ENCODE results near the gene RUSC2.

The RUSC2 gene

GRCh38 chr9:35501946-35502345 lies 12.0 kb downstream of the RUSC2 start:
- Histone ChIP-seq H3K4me2 (no peak overlapping the region), H3K9ac (no peak overlapping the region), H3K4me1 (ENCODE audit: low read depth, poor library complexity, severe bottlenecking) (no peaks in the 10 kb centered on the region), H3K27me3 (ENCODE audit: insufficient read depth, low read depth) (no peaks in the 10 kb centered on the region), H3K36me3 (ENCODE audit: insufficient read depth) (no peaks in the 10 kb centered on the region), H4K20me1 (ENCODE audit: insufficient read depth) (no peaks in the 10 kb centered on the region), H3K4me3 (IDR thresholded peaks at IDR 0.05; ENCODE audit: insufficient read depth, low read depth, low read length) (no peak overlapping the region), H3K27ac (no peak overlapping the region), H2AFZ (ENCODE audit: low read depth) (no peak overlapping the region), H3K79me2 (ENCODE audit: insufficient read depth, low read depth) (no peaks in the 10 kb centered on the region)
- no peak for TF ChIP-seq CTCF (conservative IDR thresholded peaks at IDR 0.05; ENCODE audit: low read depth, low read length)

- no peak overlapping the region for H3K9ac ChIP-seq
- H3K27me3 ChIP-seq (ENCODE audit: insufficient read depth, low read depth) = no peaks in the 10 kb centered on the region
- no peak for TF ChIP-seq CTCF (conservative IDR thresholded peaks at IDR 0.05; ENCODE audit: low read depth, low read length)
- no peak overlapping the region for H3K27ac ChIP-seq
- no peak overlapping the region for H2AFZ ChIP-seq (ENCODE audit: low read depth)
- H3K4me2 ChIP-seq = no peak overlapping the region
- H4K20me1 ChIP-seq (ENCODE audit: insufficient read depth) = no peaks in the 10 kb centered on the region
- no peak overlapping the region for H3K4me3 ChIP-seq (IDR thresholded peaks at IDR 0.05; ENCODE audit: insufficient read depth, low read depth, low read length)
- no peaks in the 10 kb centered on the region for H3K36me3 ChIP-seq (ENCODE audit: insufficient read depth)
- no peaks in the 10 kb centered on the region for H3K4me1 ChIP-seq (ENCODE audit: low read depth, poor library complexity, severe bottlenecking)
- no peaks in the 10 kb centered on the region for H3K79me2 ChIP-seq (ENCODE audit: insufficient read depth, low read depth)
These were observed 16.4 kb downstream of the RUSC2 start for GRCh38 chr9:35506359-35506758.

GRCh38 chr9:35508069-35508468 lies 18.2 kb downstream of the RUSC2 start:
- Histone ChIP-seq H3K79me2 (ENCODE audit: insufficient read depth, low read depth) (no peaks in the 10 kb centered on the region), H3K27me3 (ENCODE audit: insufficient read depth, low read depth) (no peaks in the 10 kb centered on the region), H3K4me2 (no peak overlapping the region), H4K20me1 (ENCODE audit: insufficient read depth) (no peaks in the 10 kb centered on the region), H3K36me3 (ENCODE audit: insufficient read depth) (no peaks in the 10 kb centered on the region), H3K27ac (no peak overlapping the region), H2AFZ (ENCODE audit: low read depth) (no peak overlapping the region), H3K4me1 (ENCODE audit: low read depth, poor library complexity, severe bottlenecking) (no peaks in the 10 kb centered on the region), H3K4me3 (IDR thresholded peaks at IDR 0.05; ENCODE audit: insufficient read depth, low read depth, low read length) (no peak overlapping the region), H3K9ac (no peak overlapping the region)
- no peak for TF ChIP-seq CTCF (conservative IDR thresholded peaks at IDR 0.05; ENCODE audit: low read depth, low read length)

GRCh38 chr9:35510383-35510753 lies 20.5 kb downstream of the RUSC2 start:
- no peak overlapping the region for H3K27ac ChIP-seq
- H3K4me1 ChIP-seq (ENCODE audit: low read depth, poor library complexity, severe bottlenecking) = no peaks in the 10 kb centered on the region
- no peak overlapping the region for H3K9ac ChIP-seq

More at GRCh38 chr9:35510383-35510753, 20.5 kb downstream of the RUSC2 start:
- Histone ChIP-seq H2AFZ (ENCODE audit: low read depth) (no peak overlapping the region), H3K79me2 (ENCODE audit: insufficient read depth, low read depth) (no peaks in the 10 kb centered on the region), H4K20me1 (ENCODE audit: insufficient read depth) (no peaks in the 10 kb centered on the region), H3K4me2 (no peak overlapping the region), H3K36me3 (ENCODE audit: insufficient read depth) (no peaks in the 10 kb centered on the region), H3K4me3 (IDR thresholded peaks at IDR 0.05; ENCODE audit: insufficient read depth, low read depth, low read length) (no peak overlapping the region), H3K27me3 (ENCODE audit: insufficient read depth, low read depth) (no peaks in the 10 kb centered on the region)
- TF ChIP-seq CTCF (conservative IDR thresholded peaks at IDR 0.05; ENCODE audit: low read depth, low read length) = no peak

All from KMS-11 (cell line).